Immature natural killer cell (primary cell): Measurements from ENCODE around the gene APOA5. TPM values are rescaled to one million over a fixed set of nuclear protein-coding genes. Genes with fewer than 3 reads are reported as not detected.
"Not testable (repeated sequence)": the region's sequence is repeated elsewhere in the genome, so short reads cannot be mapped to it uniquely, and the experiment has no call there.

Experiments
- DNase-seq, 3 donors: peaks; one replicate each; pipeline ENCODE4 v3.0.0; 2022; ENCODE audit warnings: mixed read lengths in 1 of 3
- H3K27ac Mint-ChIP-seq, 6 donors: one replicate each; pipeline ENCODE4 v1.8.0; 2020; ENCODE audit warnings: mixed read lengths in 6 of 6, mild to moderate bottlenecking in 5 of 6, inconsistent platforms in 4 of 6, moderate library complexity in 3 of 6
- H3K27me3 Mint-ChIP-seq, 3 donors: one replicate each; pipeline ENCODE4 v1.8.0; 2020 to 2021; ENCODE audit warnings: low read depth in 3 of 3, mild to moderate bottlenecking in 3 of 3, mixed read lengths in 3 of 3, moderate library complexity in 3 of 3, inconsistent platforms in 1 of 3
- H3K36me3 Mint-ChIP-seq, 3 donors: one replicate each; pipeline ENCODE4 v1.8.0; 2020; ENCODE audit warnings: mixed read lengths in 3 of 3, inconsistent platforms in 2 of 3, mild to moderate bottlenecking in 2 of 3
- H3K4me1 Mint-ChIP-seq, 2 donors: one replicate each; pipeline ENCODE4 v1.8.0; 2020; ENCODE audit warnings: inconsistent platforms in 2 of 2, mild to moderate bottlenecking in 2 of 2, mixed read lengths in 2 of 2, moderate library complexity in 1 of 2
- H3K4me3 Mint-ChIP-seq, 5 donors: one replicate each; pipeline ENCODE4 v1.8.0; 2020; ENCODE audit warnings: mild to moderate bottlenecking in 5 of 5, mixed read lengths in 5 of 5, inconsistent platforms in 3 of 5, moderate library complexity in 3 of 5
- H3K9me3 Mint-ChIP-seq, 6 donors: one replicate each; pipeline ENCODE4 v1.8.0; 2020; ENCODE audit warnings: mild to moderate bottlenecking in 6 of 6, mixed read lengths in 6 of 6, inconsistent platforms in 4 of 6, moderate library complexity in 3 of 6
- polyA plus RNA-seq, 3 donors: library from polyadenylated mRNA; unstranded; fragments of 300-500 nt; fragmentation: Illumina TruSeq; gene quantifications; one replicate each; pipeline ENCODE4 v1.2.3, GENCODE V29; 2021

The APOA5 gene
- polyA plus RNA-seq, 3 donors from 2014 or later, result not detected

DNA sequence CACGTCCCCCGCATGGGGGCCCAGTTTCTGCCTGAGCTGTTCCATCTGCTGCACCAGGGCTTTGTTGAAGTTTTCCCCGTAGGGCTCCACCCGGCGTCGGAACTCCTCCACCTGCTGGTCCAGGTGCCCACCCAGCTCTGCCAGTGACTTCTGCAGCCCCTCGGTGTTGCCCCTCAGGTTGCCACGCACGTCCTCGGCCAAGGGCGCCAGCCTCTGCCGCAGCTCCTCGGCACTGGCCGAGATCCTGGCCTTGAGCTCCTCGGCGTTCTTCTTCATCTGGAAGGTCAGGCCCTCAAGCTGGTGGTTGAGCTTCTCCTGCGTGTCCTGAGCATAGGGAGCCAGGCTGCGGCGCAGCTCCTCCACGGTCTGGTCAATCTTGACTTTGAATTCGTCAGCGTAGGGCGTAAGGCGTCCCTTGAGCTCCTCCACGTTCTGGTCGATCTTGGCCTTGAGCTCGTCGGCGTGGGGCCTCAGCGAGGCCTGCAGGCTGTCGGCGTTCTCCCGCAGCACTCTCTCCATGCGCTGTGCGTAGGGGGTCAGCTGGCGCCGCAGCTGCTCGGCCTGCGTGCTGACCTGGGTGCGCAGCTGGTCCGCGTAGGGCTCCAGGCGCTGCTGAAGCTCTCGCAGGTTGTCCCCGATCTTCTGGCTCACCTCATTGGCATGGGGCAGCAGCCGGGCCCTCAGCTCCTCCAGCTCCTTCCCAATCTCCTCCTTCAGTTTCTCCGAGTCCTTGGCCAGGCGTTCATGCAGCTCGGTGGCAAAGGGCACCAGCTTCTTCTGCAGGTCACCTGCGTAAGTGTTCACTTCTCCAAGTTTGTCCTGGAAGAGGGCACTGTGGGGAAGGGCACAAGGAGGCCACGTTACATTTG lies 29.6 kb upstream of the APOA5 start:
- Mint-ChIP-seq H3K4me1 (no peaks in the 10 kb centered on the region), H3K27ac (no peak overlapping the region), H3K4me3 (no peak overlapping the region), H3K9me3 (no peaks in the 10 kb centered on the region), H3K36me3 (no peaks in the 10 kb centered on the region), H3K27me3 (no peaks in the 10 kb centered on the region)
- no peak for DNase-seq

DNA sequence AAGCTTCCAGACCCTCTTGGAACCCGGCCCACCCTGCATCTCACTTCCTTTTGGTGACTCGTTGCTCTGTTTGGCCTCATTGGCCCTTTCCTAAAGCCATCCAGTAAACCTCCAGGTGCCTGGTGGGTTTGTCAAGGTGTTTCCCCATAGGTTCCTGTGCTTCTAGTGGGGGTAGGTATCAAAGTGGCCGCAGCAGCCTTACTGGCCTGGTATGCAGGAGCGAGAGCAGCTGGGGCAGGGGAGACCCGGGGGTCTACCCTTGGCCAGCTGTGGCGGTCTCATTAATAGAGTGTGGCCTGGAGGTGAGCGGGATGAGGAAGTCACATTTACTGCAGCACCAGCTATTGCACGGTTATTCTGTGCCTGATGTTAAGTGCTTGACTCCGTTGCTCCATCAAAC lies 27.4 kb upstream of the APOA5 start:
- Mint-ChIP-seq H3K9me3 (no peaks in the 10 kb centered on the region), H3K36me3 (no peaks in the 10 kb centered on the region), H3K4me3 (no peak overlapping the region), H3K27ac (no peak overlapping the region), H3K27me3 (no peaks in the 10 kb centered on the region), H3K4me1 (no peaks in the 10 kb centered on the region)
- no peak for DNase-seq

DNA sequence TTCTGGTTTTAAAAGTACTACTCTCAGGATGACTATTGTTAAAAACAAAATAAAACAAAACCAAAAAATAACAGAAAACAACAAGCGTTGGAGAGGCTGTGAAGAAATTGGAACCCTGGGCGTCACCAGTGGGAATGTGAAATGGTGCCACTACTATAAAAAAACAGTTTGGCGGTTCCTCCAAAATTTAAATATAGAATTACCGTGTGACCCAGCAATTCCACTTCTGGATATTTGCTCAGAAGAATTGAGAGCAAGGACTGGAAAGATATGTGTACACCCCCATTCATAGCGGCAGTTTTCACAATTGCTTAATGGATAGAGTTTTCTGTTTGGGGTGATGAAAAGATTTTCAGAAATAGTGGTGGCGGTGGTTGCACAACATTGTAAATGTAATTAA lies 22.8 kb upstream of the APOA5 start:
- Mint-ChIP-seq H3K27ac (no peak overlapping the region), H3K36me3 (no peaks in the 10 kb centered on the region), H3K4me3 (no peak overlapping the region), H3K9me3 (no peaks in the 10 kb centered on the region), H3K27me3 (no peaks in the 10 kb centered on the region), H3K4me1 (peaks cover 0 to 4% of the 10 kb centered on the region in 2 donors)
- DNase-seq, result no peak

DNA sequence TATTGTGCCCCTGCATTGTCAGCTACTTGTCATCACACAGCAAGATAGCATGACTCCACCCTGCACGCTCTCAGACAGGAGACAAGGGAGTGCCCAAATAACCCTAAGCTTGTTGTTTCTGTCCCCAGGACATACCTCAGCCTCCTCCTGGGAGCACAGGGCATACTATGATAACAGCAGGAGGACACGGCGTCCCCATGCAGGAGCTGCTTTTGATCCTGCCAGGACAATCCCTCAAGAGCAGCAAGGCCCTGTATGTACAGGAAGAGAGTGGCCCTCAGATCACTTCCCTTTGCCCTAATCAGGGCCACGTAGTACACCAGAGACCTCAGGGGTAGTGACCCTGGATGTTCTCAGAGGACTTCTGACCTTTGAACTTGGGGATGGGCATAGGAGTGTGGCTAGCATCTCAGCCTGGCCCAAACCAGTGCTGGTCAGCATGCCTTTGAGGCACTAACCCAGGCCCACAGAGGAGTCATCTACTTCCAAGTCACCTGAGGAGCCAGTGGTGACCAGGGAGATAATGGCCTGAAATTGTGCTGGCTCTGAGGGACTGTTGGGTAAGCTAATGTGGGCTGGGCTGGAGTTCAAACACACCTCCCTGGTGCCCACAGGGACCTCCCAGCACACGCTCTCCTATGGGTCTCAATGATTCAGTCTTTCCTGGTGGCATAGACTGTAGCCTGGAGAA lies 22.2 kb upstream of the APOA5 start:
- Mint-ChIP-seq H3K36me3 (no peaks in the 10 kb centered on the region), H3K4me3 (no peak overlapping the region), H3K4me1 (peaks cover 0 to 4% of the 10 kb centered on the region in 2 donors), H3K27ac (no peak overlapping the region), H3K9me3 (no peaks in the 10 kb centered on the region), H3K27me3 (no peaks in the 10 kb centered on the region)
- DNase-seq, result no peak

DNA sequence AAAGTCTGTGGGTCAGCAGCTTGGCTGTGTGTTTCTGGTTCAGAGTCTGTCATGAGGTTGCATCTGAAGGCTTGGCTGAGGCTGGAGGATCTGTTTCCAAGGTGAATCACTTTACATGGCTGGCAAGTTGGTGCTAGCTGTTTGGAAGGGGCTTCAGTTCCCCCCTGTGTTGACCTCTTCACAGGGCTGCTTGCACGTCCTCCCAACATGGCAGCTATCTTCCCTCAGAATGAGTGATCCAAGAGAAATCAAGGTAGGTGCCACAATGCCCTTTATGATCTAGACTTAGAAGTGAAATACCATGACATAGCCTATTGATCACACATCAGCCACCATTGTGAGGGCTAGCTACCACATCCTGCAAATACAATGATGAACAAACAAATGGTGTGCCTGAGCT lies 21.5 kb upstream of the APOA5 start:
- H3K9me3 Mint-ChIP-seq, result no peaks in the 10 kb centered on the region
- no peak for DNase-seq
- H3K36me3 Mint-ChIP-seq, result no peaks in the 10 kb centered on the region
- peaks cover 0 to 4% of the 10 kb centered on the region in 2 donors for H3K4me1 Mint-ChIP-seq
- H3K27me3 Mint-ChIP-seq, result no peaks in the 10 kb centered on the region
- no peak overlapping the region for H3K4me3 Mint-ChIP-seq
- no peak overlapping the region for H3K27ac Mint-ChIP-seq

DNA sequence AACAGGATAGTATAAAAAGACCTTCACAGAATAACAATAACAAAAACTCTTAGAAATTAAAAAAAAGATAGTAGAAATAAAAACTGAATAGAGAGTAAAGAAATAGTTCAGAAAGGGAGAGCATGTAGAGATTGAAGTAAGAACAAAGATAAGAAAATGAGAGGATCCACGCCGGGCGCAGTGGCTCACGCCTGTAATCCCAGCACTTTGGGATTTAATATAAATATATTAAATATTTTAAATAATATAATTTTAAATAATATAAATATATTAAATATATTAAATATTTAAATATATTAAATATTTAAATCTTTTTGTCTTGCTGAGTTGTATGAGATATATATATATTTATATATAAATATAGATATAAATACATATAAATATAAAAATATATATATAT lies 20.4 kb upstream of the APOA5 start:
- Mint-ChIP-seq H3K4me3 (no peak overlapping the region), H3K4me1 (peaks cover 0 to 4% of the 10 kb centered on the region in 2 donors), H3K36me3 (peaks cover 0 to under 1% (median 0%) of the 10 kb centered on the region in 3 donors), H3K27ac (no peak overlapping the region), H3K9me3 (no peaks in the 10 kb centered on the region), H3K27me3 (no peaks in the 10 kb centered on the region)
- no peak for DNase-seq

DNA sequence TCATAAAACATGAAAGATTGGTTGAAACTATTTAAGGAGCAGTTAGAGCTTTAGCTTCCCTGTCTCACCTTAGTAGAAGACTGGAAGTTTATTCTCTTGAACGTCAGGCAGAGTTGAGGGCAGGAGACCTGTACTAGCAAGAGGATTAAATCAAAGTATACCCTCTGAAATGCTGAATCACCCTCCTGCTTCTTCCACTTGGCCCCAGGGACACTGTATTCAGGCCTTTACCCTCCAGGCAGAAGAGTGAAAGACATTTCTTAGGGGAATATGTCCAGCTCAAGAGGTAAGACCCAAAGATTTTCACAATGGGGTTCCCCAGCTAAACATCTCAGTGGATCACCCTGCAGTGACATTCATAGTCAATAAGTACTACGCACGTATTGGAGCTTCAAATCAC lies 19.5 kb upstream of the APOA5 start:
- no peak for DNase-seq
- H3K9me3 Mint-ChIP-seq, result no peaks in the 10 kb centered on the region
- H3K36me3 Mint-ChIP-seq, result peaks cover 0 to 4% (median 0%) of the 10 kb centered on the region in 3 donors
- no peak overlapping the region for H3K4me3 Mint-ChIP-seq
- no peaks in the 10 kb centered on the region for H3K27me3 Mint-ChIP-seq
- peaks cover 0 to 4% of the 10 kb centered on the region in 2 donors for H3K4me1 Mint-ChIP-seq
- H3K27ac Mint-ChIP-seq, result no peak overlapping the region

DNA sequence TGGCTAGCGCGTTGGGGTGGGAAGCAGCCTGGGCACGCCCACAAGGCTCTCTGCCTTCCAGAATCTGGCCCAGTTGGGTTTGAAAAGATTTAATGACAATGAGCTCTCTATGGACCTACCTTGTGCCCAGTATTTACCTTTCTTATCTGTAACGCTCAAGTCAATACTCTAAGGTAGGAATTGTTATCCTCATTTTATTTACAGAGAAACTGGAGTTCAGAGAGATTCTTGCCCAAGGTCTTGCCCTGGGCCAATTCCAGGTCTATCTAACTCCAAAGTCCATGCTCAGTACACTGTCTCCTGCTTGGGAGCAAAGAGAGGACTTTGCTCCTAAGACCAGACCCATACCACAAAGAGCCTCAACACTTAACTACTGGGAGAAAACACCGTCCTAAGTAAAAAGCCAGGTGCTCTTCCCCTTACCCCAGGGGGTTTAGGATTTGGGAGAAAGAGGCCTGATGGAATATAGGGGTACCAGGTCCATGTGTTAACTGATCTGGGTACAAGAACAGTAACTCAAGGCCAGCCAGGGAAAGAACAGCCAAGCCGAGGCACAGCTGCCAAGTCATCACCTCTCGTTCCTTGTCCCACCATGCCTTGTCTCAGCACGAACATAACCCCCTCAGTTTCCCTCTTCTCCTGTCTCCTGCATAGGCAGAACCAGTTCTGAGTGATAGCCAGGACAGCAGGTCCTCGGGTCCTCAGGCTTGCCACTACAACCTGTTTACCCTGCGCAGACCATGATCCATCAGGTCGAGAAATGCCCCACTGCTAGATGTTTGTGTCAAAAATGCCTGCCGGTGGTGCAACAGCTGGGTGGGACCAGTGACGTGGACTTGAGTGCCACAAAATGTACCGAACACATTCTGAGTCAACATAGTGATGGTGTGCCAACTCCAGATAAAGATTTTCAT lies 16.8 kb upstream of the APOA5 start:
- DNase-seq, result no peak
- Mint-ChIP-seq H3K4me1 (peaks cover 0 to 4% of the 10 kb centered on the region in 2 donors), H3K27me3 (peaks cover 0 to 3% (median 0%) of the 10 kb centered on the region in 3 donors), H3K4me3 (no peak overlapping the region), H3K27ac (no peak overlapping the region), H3K36me3 (peaks cover 0 to 4% (median 0%) of the 10 kb centered on the region in 3 donors), H3K9me3 (no peaks in the 10 kb centered on the region)

DNA sequence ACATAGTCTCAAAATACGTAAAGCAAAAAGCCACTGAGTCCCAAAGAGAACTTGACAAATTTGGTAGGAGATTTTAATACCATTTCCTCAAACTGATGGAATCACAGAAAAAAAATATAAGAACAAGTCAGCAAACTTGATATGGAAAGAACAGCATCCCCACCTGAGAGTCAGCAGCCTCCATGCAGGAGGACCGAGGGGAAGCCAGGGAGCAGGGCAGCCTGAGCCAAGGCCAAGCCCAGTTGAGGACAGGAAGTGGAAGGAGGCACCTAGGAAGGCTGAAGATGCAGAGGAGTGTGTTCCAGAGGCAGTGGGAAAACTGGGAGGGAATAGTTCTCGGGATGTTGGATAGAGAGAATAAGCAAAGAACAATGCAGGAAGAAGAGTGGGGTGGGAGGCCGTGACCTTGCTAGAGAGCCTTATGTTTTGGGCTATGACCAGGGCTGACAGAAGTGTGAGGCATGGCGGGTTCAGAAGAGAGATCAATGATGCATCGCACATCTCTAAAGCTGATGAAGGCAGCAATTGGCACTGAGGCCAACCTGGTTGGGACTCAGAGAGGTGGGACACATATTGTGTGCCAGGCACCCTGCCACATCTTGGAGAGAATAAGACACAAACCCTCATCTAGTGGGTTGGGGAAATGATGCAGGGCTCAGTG lies 16.1 kb upstream of the APOA5 start:
- H3K4me1 Mint-ChIP-seq, result no peaks in the 10 kb centered on the region
- H3K9me3 Mint-ChIP-seq, result no peaks in the 10 kb centered on the region
- no peak for DNase-seq
- H3K27ac Mint-ChIP-seq, result no peak overlapping the region
- peaks cover 0 to 3% (median 1%) of the 10 kb centered on the region in 3 donors for H3K27me3 Mint-ChIP-seq
- peaks cover 0 to 4% (median 0%) of the 10 kb centered on the region in 3 donors for H3K36me3 Mint-ChIP-seq
- H3K4me3 Mint-ChIP-seq, result no peak overlapping the region

DNA sequence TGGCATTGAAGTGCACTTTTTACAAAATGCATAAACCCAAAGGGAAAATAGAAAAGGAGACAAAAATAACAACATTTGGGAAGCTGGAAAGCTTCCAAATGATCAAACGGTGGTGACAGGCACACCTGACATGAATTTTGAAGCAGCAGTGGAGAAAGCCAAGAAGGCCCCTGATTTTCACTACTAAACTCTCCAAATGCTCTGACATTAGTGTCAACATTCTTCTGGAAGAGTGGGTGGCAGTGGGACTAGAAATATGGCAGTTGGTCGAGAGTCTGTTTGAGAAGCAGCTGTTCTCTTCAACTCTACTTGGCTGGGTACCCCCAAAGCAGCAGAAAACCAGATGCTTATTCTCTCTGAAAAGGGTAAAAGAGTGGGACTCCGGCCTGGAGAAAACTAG lies 12.3 kb upstream of the APOA5 start:
- H3K36me3 Mint-ChIP-seq, result peaks cover 0 to 4% (median 0%) of the 10 kb centered on the region in 3 donors
- no peaks in the 10 kb centered on the region for H3K9me3 Mint-ChIP-seq
- H3K4me3 Mint-ChIP-seq, result no peak overlapping the region
- DNase-seq, result no peak
- no peaks in the 10 kb centered on the region for H3K4me1 Mint-ChIP-seq
- H3K27ac Mint-ChIP-seq, result no peak overlapping the region
- peaks cover 2 to 5% (median 3%) of the 10 kb centered on the region in 3 donors for H3K27me3 Mint-ChIP-seq

DNA sequence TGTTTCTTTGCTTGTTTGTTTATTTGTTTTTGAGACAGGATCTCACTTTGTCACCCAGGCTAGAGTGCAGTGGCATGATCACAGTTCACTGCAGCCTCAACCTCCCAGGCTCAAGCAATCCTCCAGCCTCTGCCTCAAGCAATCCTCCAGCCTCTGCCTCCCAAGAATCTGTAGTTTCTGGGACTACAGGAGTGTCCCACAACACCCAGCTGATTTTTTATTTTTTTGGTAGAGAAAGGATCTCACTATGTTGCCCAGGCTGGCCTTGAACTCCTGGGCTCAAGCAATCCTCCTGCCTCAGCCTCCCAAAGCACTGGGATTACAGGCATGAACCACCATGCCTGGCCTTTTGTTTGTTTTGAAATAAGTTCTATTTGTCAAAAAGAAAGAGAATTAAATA lies 10.0 kb upstream of the APOA5 start:
- not testable (repeated sequence) for H3K36me3 Mint-ChIP-seq, H3K27me3 Mint-ChIP-seq, H3K27ac Mint-ChIP-seq, DNase-seq, H3K4me3 Mint-ChIP-seq, H3K9me3 Mint-ChIP-seq, H3K4me1 Mint-ChIP-seq

DNA sequence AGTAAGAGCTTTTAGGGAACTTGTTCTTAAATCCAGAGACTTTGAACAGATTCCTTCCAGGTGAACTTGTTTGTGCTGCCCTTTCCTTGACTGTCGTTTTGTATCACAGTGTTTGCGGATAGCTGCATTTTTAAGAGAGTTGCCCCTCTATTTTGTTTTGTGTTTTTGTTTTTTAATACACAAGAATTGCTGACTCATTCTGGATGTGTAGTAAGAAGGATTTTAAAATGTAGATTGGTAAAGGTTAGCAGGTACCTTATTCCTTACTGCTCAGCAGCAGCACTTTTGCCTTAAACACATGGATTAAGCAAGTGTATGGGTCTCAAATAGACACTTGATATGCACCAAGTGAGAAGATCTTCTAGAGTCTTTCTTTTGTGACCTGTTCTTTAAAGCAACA lies 8.9 kb upstream of the APOA5 start:
- H3K36me3 Mint-ChIP-seq, result no peaks in the 10 kb centered on the region
- H3K27me3 Mint-ChIP-seq, result peaks cover 2 to 6% (median 5%) of the 10 kb centered on the region in 3 donors
- no peak for DNase-seq
- H3K9me3 Mint-ChIP-seq, result no peaks in the 10 kb centered on the region
- no peak overlapping the region for H3K27ac Mint-ChIP-seq
- H3K4me3 Mint-ChIP-seq, result no peak overlapping the region
- no peaks in the 10 kb centered on the region for H3K4me1 Mint-ChIP-seq

DNA sequence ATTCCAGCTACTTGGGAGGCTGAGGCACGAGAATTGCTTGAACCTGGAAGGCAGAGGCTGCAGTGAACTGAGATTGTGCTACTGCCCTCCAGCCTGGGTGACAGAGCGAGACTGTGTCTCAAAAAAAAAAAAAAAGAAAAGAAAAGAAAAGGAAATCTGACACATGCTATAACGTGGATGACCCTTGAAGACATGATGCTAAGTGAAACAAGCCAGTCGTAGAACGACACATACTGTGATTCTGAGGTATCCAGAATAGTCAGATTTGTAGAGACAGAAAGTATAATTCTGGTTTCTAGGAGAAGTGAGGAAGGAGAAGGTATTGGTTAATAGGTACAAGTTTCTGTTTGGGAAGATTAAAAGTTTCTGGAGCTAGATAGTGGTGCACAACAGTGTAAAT lies 6.7 kb upstream of the APOA5 start:
- Mint-ChIP-seq H3K27ac (peak overlapping the region in 1 of 6 donors; percentile 20), H3K9me3 (no peaks in the 10 kb centered on the region), H3K4me1 (no peaks in the 10 kb centered on the region), H3K36me3 (no peaks in the 10 kb centered on the region), H3K27me3 (peaks cover 2 to 6% (median 4%) of the 10 kb centered on the region in 3 donors), H3K4me3 (no peak overlapping the region)
- no peak for DNase-seq
